Fibroblast of skin of abdomen (primary cell): ENCODE results near the gene F11R. TPM values are rescaled to one million over a fixed set of nuclear protein-coding genes. Genes with fewer than 3 reads are reported as not detected.
"Not testable (repeated sequence)": the region's sequence is repeated elsewhere in the genome, so short reads cannot be mapped to it uniquely, and the experiment has no call there.

ENCODE experiments used
- DNase-seq: peaks from one replicate; pipeline ENCODE4 v3.0.0-alpha.2; 2013
- polyA plus RNA-seq, 2 experiments: library from polyadenylated mRNA; unstranded; fragments of 120-200 nt; gene quantifications; one replicate each; pipeline ENCODE4 v1.2.1, GENCODE V29; 2013; ENCODE audit not compliant: insufficient read length in 2 of 2

F11R gene
- polyA plus RNA-seq (2013, experiment 1 of 2; ENCODE audit: insufficient read length): 0.49 TPM
- polyA plus RNA-seq (2013, experiment 2 of 2; ENCODE audit: insufficient read length): 0.38 TPM

- DNase-seq: no peak
Observed at GRCh38 chr1:161020509-161021164, at the start of gene F11R. TSS of gene F11R (minus strand) at chr1:161021152. CDS start at chr1:161021073, 79 bp downstream.

GRCh38 chr1:161069731-161070270 is 48.8 kb upstream of the F11R start, which contains the start of gene ARHGAP30:
TSS of gene ARHGAP30 (minus strand) at chr1:161069891. CDS start at chr1:161069624, 267 bp downstream.
- DNase-seq: no peak

- no peak for DNase-seq
Observed at GRCh38 chr1:161069241-161069640, 48.3 kb upstream of the F11R start.

- no peak for DNase-seq
Observed at GRCh38 chr1:161068306-161069234, 47.6 kb upstream of the F11R start.

GRCh38 chr1:161066694-161067093 is 45.7 kb upstream of the F11R start:
- no peak for DNase-seq

- DNase-seq: not testable (repeated sequence)
Observed at GRCh38 chr1:161065681-161066080, 44.7 kb upstream of the F11R start.

- not testable (repeated sequence) for DNase-seq
Observed at GRCh38 chr1:161063936-161064335, 43.0 kb upstream of the F11R start.

GRCh38 chr1:161061419-161061818 is 40.5 kb upstream of the F11R start:
- no peak for DNase-seq

GRCh38 chr1:161059293-161059692 is 38.3 kb upstream of the F11R start:
- DNase-seq: no peak

- DNase-seq: no peak
Observed at GRCh38 chr1:161054805-161055204, 33.9 kb upstream of the F11R start.

GRCh38 chr1:161054232-161054631 is 33.3 kb upstream of the F11R start:
- DNase-seq: no peak

GRCh38 chr1:161052899-161053298 is 31.9 kb upstream of the F11R start:
- DNase-seq: no peak

GRCh38 chr1:161051219-161051618 is 30.3 kb upstream of the F11R start:
- DNase-seq: no peak

- DNase-seq: no peak
Observed at GRCh38 chr1:161048949-161049722, 28.2 kb upstream of the F11R start.

- DNase-seq: no peak
Observed at GRCh38 chr1:161047436-161048420, 26.8 kb upstream of the F11R start.

- no peak for DNase-seq
Observed at GRCh38 chr1:161046605-161047228, 25.8 kb upstream of the F11R start.

- DNase-seq: peak; percentile 95
Observed at GRCh38 chr1:161045736-161046604, 25.0 kb upstream of the F11R start, which contains the start of gene USF1. TSS of gene USF1 (minus strand) at chr1:161045977. CDS start at chr1:161043275, 2,702 bp downstream.

- DNase-seq: peak; percentile 45
Observed at GRCh38 chr1:161044908-161045735, 24.2 kb upstream of the F11R start.

- no peak for DNase-seq
Observed at GRCh38 chr1:161044535-161044907, 23.6 kb upstream of the F11R start.
